ENCODE results near the gene HOXC5. TPM values are rescaled to one million over a fixed set of nuclear protein-coding genes. Genes with fewer than 3 reads are reported as not detected.
"Not testable (repeated sequence)": the region's sequence is repeated elsewhere in the genome, so short reads cannot be mapped to it uniquely, and the experiment has no call there.

HOXC5 gene
- total RNA-seq, 1 donor from 2014 or later: not detected

GRCh38 chr12:54041097-54041690, 8.3 kb downstream of the HOXC5 start:
- Mint-ChIP-seq H3K4me1 (ENCODE audit: low read depth, unreplicated experiment) (peaks cover 9% of the 10 kb centered on the region), H3K27ac (ENCODE audit: unreplicated experiment) (no peak overlapping the region), H3K4me3 (ENCODE audit: unreplicated experiment) (no peak overlapping the region), H3K27me3 (ENCODE audit: unreplicated experiment) (peaks cover 31% of the 10 kb centered on the region), H3K36me3 (ENCODE audit: unreplicated experiment) (no peaks in the 10 kb centered on the region), H3K9me3 (ENCODE audit: unreplicated experiment) (peaks cover 5% of the 10 kb centered on the region)
- DNase-seq: no peak
- TF ChIP-seq, protein P1, sequence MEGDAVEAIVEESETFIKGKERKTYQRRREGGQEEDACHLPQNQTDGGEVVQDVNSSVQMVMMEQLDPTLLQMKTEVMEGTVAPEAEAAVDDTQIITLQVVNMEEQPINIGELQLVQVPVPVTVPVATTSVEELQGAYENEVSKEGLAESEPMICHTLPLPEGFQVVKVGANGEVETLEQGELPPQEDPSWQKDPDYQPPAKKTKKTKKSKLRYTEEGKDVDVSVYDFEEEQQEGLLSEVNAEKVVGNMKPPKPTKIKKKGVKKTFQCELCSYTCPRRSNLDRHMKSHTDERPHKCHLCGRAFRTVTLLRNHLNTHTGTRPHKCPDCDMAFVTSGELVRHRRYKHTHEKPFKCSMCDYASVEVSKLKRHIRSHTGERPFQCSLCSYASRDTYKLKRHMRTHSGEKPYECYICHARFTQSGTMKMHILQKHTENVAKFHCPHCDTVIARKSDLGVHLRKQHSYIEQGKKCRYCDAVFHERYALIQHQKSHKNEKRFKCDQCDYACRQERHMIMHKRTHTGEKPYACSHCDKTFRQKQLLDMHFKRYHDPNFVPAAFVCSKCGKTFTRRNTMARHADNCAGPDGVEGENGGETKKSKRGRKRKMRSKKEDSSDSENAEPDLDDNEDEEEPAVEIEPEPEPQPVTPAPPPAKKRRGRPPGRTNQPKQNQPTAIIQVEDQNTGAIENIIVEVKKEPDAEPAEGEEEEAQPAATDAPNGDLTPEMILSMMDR (IDR thresholded peaks at IDR 0.05; ENCODE audit: partially characterized antibody, unreplicated experiment): no peak

- not testable (repeated sequence) for H3K4me3 Mint-ChIP-seq (ENCODE audit: unreplicated experiment); H3K9me3 Mint-ChIP-seq (ENCODE audit: unreplicated experiment); H3K36me3 Mint-ChIP-seq (ENCODE audit: unreplicated experiment); H3K4me1 Mint-ChIP-seq (ENCODE audit: low read depth, unreplicated experiment); H3K27ac Mint-ChIP-seq (ENCODE audit: unreplicated experiment); DNase-seq
- H3K27me3 Mint-ChIP-seq (ENCODE audit: unreplicated experiment): peaks cover 35% of the 10 kb centered on the region
Observed at GRCh38 chr12:54042033-54042432, 9.2 kb downstream of the HOXC5 start.

DNA sequence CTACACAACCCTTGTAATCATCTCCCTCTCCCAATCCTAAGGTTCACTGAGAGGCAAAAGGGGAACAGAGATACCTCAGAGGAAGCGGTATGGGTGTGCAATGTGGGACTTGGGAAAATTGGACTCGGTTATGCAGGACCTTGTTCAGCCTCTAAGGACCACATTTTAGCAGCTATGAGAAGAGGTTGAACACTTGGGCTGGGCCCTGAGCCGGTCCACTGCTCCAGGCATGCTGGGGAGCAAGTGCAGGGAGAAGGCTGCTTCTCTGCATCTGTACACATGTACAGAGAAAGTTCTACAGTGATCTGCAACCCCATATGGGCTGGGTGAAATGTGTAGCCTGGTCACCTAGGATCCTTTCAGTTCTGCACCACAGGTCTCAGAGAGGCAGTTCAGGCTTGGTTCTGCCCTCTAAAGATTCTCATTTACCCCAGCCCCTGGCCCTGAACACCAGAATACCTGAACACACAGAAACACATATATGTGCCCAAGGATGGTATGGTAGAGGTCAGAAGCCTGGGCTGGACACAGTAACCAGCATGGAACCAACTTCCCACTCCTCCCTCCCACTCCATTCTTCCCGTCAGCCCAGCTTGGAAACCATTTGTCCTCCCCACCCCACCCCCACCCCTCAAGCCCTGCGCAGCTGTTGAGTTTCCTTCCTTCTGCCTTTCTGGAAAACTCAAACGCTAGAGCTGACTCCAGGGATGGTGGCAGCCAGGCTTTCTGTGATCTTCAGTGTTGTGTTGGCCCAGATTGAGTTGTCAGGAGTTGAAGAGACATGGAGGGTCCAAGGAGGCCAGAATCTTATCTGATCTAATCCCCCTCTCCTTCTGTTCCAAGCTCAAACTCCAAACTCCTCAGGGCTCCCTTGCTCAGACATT, 10.4 kb downstream of the HOXC5 start:
- Mint-ChIP-seq H3K4me1 (ENCODE audit: low read depth, unreplicated experiment) (peaks cover 9% of the 10 kb centered on the region), H3K9me3 (ENCODE audit: unreplicated experiment) (peaks cover 5% of the 10 kb centered on the region), H3K36me3 (ENCODE audit: unreplicated experiment) (no peaks in the 10 kb centered on the region), H3K4me3 (ENCODE audit: unreplicated experiment) (peak overlapping the region; percentile 15), H3K27me3 (ENCODE audit: unreplicated experiment) (peaks cover 29% of the 10 kb centered on the region), H3K27ac (ENCODE audit: unreplicated experiment) (peak overlapping the region; percentile 2)
- TF ChIP-seq, protein P1 (IDR thresholded peaks at IDR 0.05; ENCODE audit: partially characterized antibody, unreplicated experiment): no peak
- DNase-seq: no peak

DNA sequence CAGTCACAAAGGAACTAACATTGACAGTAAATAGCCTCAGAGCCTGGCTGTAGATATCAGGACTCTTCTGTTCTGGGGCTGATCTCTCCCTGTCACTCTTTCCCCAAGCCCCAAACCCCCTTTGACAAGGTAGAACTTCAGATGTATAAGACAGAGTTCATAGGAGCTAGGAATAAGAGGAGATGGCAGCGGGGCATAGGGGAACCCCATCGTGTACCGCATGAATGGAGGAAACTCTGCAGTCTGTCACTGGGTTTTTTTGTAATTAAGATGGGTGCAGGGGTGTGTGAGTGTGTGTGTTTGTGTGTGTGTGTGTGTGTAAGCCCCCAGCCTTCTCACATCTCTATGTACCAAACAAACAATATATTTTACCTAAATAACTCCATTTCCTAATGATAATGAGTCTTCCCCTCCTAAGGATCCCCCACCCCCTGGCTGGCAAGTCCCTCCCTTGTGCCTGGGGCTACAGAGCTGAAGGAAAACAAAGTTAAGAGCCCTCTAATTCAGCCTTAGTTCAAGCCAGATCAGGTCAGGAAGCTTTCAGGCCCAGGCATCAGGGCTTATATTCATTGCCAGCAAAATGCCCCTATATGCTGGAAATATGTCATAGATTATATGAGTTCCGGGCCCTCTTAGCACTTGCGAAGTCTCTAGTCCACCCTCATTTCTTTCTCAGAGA, 11.7 kb downstream of the HOXC5 start:
- Mint-ChIP-seq H3K4me3 (ENCODE audit: unreplicated experiment) (no peak overlapping the region), H3K9me3 (ENCODE audit: unreplicated experiment) (peaks cover 10% of the 10 kb centered on the region), H3K36me3 (ENCODE audit: unreplicated experiment) (no peaks in the 10 kb centered on the region), H3K27ac (ENCODE audit: unreplicated experiment) (no peak overlapping the region), H3K27me3 (ENCODE audit: unreplicated experiment) (peaks cover 36% of the 10 kb centered on the region), H3K4me1 (ENCODE audit: low read depth, unreplicated experiment) (peaks cover 9% of the 10 kb centered on the region)
- no peak for DNase-seq
- TF ChIP-seq, protein P1 (IDR thresholded peaks at IDR 0.05; ENCODE audit: partially characterized antibody, unreplicated experiment): no peak

GRCh38 chr12:54045401-54045800, 12.6 kb downstream of the HOXC5 start:
- H3K4me1 Mint-ChIP-seq (ENCODE audit: low read depth, unreplicated experiment): peaks cover 9% of the 10 kb centered on the region
- H3K9me3 Mint-ChIP-seq (ENCODE audit: unreplicated experiment): peaks cover 7% of the 10 kb centered on the region
- no peak overlapping the region for H3K4me3 Mint-ChIP-seq (ENCODE audit: unreplicated experiment)
- peaks cover 36% of the 10 kb centered on the region for H3K27me3 Mint-ChIP-seq (ENCODE audit: unreplicated experiment)
- H3K27ac Mint-ChIP-seq (ENCODE audit: unreplicated experiment): no peak overlapping the region
- DNase-seq: no peak
- TF ChIP-seq, protein P1 (IDR thresholded peaks at IDR 0.05; ENCODE audit: partially characterized antibody, unreplicated experiment): no peak
- no peaks in the 10 kb centered on the region for H3K36me3 Mint-ChIP-seq (ENCODE audit: unreplicated experiment)
